NCI-H748 (cell line): ENCODE data around the gene ENTPD2.

Source experiments
- DNase-seq: peaks from one replicate; lab custom pipeline; 2025; ENCODE audit not compliant: unreplicated experiment; lab: John Stamatoyannopoulos, UW

ENTPD2 gene

DNA sequence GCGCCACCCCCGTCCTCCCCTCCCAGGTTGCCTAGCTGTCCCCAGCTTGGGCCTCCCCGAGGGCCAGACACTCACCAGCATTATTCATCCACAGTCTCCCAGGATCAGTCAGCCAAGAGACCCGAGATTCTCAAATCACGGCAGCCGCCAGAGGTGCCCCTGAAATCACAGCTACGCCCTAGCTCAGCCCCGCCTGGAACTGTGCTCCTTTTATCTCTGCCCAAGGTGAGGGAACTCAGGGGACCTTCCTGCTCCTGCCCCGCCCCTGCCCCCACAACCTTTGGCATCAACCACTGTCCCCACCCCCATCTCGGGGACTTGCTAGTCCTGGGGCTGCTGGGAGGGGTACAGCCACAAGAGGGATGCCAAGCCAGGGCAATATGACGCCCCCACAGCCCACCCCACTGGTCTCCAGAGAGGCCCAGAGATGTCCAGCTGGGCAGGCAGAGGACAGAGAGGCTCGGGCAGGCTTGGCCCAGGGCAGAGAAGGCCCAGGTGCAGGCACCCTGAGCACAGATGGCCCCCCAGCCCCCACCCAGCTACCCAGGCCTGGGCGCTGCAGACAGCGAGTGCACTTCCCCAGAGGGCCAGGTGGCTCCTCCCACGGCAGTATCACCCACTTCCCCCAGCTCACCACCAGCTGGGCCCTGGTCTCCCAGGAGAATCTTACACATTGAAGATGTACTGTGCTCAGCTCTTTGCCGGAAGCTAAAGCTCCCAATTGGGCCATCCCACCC lies 21.8 kb downstream of the ENTPD2 start, which contains the start of gene FUT7:
Gene FUT7 (minus strand): TSS at position 185 of the 737 bp plus-strand sequence. CDS start 97 bp downstream, at position 88.
- no peak for DNase-seq

DNA sequence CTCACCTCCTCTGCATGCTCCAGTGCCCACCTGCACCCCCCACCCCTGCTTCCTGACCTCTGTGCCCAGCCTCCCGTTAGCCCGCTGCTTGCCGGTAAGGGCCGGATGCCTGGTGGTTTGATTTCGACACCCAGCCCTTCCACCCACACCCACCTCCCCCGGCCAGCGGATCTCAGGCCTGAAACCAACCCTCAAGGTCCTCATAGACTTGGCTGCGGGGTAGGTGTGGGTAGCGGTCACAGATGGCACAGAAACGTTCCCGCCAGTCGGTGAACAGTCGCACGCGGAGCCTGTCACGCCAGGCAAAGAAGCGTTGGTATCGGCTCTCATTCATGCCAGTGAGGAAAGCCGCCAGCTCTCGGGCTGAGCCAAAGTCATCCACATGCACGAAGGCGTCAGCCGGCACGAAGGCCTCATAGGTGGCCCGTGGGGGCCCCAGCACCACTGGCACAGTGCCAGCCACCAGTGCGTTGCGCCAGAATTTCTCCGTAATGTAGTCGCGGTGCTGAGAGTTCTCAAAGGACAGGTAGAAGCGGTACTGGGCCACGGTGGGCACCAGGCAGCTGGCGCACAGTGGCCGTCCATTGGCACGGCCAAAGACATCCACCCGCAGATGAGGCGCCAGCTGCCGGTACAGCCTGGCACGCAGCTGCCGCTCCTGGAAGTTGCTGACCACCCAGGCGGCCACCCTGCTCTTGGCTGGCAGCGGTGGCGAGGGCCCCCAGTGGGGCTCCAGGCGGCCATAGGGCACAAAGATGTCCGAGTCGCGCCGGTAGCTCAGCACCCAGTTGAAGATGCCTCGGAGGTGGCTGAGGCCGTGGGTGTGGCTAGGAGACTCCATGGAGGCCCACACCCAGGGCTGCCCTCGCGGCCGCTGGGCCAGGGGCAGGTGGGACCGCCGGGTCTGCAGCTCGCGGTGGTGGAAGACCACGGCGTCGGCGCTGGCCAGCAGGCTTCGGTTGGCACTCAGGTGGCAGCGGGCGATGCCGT lies 23.0 kb downstream of the ENTPD2 start:
- no peak for DNase-seq

- DNase-seq, result no peak
Observed at GRCh38 chr9:137030006-137030405, 23.9 kb downstream of the ENTPD2 start.

GRCh38 chr9:137029058-137029936 lies 24.6 kb downstream of the ENTPD2 start:
- DNase-seq, result peak; percentile 72

- DNase-seq, result peak; percentile 76
Observed at GRCh38 chr9:137028263-137029057, 25.4 kb downstream of the ENTPD2 start.

DNA sequence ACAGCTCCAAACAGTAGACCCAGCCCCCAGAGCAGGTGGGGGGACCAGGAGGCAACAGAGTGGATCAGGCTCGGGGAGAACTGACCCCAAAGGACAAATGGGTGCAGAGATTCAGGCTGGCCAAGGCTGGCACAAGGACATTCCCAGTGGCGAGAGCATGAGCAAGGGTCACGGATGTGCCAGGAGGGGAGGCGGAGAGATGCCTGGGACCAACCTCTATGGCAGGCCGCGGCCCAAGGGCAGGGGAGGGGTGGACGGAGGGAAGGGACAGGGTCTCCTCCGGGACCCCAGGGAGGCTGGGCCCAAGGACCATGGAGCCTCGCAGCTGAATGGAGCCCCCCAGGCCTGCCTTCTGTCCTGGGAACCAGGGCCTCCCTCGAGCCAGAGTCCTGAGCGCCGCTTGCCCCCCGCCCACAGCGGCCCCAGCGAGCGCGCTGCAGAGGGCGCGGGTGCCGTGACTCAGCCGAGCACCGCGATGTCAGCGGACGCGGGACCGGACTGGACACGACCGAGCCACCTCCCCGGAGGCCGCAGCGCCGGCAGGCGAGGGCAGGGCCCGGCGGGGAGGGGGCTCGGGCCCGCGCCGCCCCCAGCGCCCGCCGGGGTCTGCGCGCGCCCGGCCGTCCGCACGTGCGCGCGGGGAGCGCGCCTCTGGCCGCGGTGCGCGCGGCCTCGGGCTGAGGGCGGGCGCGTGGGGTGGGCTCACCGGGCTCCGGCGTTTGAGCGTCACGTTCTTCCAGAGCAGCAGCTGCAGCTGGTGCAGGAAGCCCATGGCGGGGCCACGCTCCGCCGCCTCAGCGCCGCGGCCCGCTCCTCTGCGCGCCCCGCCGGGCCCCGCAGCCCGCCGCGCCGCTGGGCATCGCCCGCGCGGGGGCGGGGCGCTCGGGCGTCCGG lies 26.2 kb downstream of the ENTPD2 start, which contains the start of gene ABCA2:
Gene ABCA2 (minus strand): TSS at position 869 of the 894 bp plus-strand sequence. CDS start 97 bp downstream, at position 772.
- DNase-seq, result peak; percentile 60

GRCh38 chr9:137026828-137027227 lies 27.0 kb downstream of the ENTPD2 start:
- no peak for DNase-seq

DNA sequence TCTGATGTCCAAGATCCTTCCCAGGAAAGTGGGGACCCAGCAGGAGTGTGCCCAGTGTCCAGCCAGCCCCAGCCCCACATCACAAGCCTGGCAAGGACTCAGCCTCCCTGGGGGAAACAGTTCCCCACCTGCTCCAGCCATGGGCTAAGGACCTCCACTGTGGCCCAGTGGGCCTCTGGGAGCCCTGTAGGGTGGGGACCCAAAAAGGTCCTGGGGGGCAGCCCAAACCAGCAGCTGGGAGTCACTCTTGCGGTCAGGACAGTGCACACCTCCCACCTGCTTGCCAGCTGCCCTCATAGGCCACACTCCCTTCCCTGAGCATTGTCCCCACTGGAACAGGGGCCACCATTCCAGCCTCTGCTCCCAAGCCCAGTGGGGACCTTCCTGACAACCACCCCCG lies 27.5 kb downstream of the ENTPD2 start:
- no peak for DNase-seq

DNA sequence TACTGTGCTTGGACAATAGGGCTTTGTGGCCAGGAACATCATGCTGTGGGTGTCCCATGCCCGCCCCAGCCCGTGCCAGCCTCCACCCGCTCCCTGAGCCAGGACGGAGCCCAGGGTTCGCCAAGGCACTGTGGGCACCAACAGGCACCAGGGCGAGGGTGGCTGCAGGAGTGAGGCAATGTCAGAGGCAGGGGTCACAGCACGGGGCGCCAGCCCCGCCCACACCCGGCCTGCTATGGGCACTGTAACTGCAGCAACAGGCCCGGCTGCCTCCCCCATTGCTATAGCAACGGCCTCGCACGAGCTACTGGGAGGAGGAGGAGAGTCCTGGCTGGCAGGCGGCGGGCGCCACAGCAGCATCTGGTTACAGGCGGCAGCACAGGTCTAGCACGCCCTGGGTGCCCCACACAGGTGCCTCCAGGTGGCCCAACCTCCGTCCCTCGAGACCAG lies 28.3 kb downstream of the ENTPD2 start:
- DNase-seq, result peak; percentile 94

DNA sequence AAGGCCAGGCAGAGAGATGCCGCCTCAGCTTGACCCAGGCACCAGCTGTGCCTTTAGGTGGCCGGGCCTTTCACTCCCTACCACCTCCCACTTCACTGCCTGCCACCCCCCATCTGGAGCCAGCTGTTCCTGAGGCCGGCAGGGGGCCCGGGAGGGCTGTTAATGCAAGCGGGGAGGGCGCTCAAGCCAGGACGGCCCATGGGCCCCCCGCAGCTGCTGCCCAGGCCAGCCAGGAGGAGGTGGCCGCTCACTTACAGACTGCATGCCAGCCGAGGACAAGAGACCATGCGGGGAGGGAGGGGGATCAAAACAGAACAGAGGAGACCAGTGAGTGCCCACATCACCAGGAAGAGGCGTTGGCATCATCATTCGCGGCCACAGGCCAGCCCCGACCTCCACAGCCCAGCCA lies 30.3 kb downstream of the ENTPD2 start:
- DNase-seq, result no peak

DNA sequence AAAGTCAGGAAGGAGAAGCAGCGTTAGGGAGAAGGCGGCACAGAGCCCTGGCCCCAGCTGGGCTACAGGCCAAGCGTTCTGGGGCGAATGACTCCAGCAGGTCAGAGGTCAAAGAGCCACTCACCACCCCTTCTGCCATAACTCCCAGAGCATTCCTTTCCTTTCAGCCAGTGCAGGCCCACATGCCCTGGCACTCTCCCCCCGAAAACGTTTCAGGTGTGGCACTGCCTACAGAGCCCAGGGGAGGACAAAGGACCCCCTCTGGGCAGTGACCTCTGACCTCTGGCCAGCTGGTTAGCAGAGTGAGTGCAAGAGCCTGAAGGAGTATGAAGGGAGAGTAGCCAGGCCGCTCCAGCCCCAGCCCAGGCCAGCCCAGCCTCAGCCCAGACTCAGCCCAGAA lies 30.7 kb downstream of the ENTPD2 start:
- no peak for DNase-seq

DNA sequence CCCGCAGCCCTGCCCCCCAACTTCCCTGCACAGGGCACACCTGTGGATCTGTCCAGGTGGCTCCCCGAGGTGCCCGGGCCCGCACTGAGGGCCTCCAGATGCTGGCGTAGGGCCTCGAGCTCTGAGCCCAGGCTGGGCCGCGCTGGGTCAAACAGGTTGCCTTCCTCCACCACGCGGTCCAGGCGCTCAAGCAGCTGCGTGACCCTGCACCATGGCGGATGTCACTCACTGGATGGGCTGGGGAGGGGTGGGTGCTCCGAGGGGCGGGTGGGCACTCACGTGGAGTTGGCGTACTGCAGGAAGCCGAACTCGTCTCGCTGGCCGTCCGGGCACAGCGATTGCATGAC lies 31.2 kb downstream of the ENTPD2 start:
- DNase-seq, result no peak

GRCh38 chr9:137021979-137022661 lies 31.7 kb downstream of the ENTPD2 start:
- DNase-seq, result peak; percentile 84

DNA sequence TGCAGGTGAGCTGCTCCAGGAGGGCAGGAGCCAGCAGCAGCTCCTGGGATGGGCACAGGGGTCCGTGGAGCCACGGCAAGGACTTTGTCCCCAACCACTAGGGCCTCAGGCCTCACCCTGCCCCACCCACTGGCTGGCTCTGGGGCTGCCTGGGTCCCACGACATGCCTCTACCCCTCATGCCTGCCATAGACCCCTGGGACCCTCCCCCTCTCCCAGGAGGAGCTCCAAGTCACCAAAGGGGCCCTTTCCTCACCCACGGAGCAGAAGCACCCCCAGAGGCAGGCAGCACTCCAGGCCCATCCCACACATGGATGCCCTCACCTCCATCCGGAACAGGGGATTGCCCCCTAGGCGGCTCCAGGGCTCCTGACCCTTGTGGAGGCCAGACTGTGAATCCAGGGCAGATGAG lies 32.3 kb downstream of the ENTPD2 start:
- DNase-seq, result no peak

GRCh38 chr9:137020771-137021567 lies 32.9 kb downstream of the ENTPD2 start:
- DNase-seq, result no peak

- no peak for DNase-seq
Observed at GRCh38 chr9:137019891-137020683, 33.8 kb downstream of the ENTPD2 start.
